ENCODE results near the gene NCK1.

GRCh38 chr3:136852180-136852579, 9.8 kb upstream of the NCK1 start:
- TF ChIP-seq, protein P1, sequence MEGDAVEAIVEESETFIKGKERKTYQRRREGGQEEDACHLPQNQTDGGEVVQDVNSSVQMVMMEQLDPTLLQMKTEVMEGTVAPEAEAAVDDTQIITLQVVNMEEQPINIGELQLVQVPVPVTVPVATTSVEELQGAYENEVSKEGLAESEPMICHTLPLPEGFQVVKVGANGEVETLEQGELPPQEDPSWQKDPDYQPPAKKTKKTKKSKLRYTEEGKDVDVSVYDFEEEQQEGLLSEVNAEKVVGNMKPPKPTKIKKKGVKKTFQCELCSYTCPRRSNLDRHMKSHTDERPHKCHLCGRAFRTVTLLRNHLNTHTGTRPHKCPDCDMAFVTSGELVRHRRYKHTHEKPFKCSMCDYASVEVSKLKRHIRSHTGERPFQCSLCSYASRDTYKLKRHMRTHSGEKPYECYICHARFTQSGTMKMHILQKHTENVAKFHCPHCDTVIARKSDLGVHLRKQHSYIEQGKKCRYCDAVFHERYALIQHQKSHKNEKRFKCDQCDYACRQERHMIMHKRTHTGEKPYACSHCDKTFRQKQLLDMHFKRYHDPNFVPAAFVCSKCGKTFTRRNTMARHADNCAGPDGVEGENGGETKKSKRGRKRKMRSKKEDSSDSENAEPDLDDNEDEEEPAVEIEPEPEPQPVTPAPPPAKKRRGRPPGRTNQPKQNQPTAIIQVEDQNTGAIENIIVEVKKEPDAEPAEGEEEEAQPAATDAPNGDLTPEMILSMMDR (IDR thresholded peaks at IDR 0.05 in 2 of 3, conservative IDR thresholded peaks at IDR 0.05 in 1 of 3; ENCODE audit: borderline replicate concordance in 1 of 3, insufficient read depth in 1 of 3, low read depth in 2 of 3, low read length in 2 of 3): no peak
- TF ChIP-seq ELF1 (IDR thresholded peaks at IDR 0.05; ENCODE audit: borderline replicate concordance, low read depth): no peak
- no peak for TF ChIP-seq POLR2A (IDR thresholded peaks at IDR 0.05; ENCODE audit: borderline replicate concordance, extremely low read depth, insufficient read depth, insufficient read length)
- TF ChIP-seq, protein P2, sequence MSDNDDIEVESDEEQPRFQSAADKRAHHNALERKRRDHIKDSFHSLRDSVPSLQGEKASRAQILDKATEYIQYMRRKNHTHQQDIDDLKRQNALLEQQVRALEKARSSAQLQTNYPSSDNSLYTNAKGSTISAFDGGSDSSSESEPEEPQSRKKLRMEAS (IDR thresholded peaks at IDR 0.05): no peak
- TF ChIP-seq EZH2 (IDR thresholded peaks at IDR 0.05): no peak
- no peak for TF ChIP-seq EZH2phosphoT487 (IDR thresholded peaks at IDR 0.05; ENCODE audit: borderline replicate concordance)
- no peak for TF ChIP-seq POLR2AphosphoS5 (IDR thresholded peaks at IDR 0.05; ENCODE audit: low read depth, low read length)
- TF ChIP-seq, protein P3, sequence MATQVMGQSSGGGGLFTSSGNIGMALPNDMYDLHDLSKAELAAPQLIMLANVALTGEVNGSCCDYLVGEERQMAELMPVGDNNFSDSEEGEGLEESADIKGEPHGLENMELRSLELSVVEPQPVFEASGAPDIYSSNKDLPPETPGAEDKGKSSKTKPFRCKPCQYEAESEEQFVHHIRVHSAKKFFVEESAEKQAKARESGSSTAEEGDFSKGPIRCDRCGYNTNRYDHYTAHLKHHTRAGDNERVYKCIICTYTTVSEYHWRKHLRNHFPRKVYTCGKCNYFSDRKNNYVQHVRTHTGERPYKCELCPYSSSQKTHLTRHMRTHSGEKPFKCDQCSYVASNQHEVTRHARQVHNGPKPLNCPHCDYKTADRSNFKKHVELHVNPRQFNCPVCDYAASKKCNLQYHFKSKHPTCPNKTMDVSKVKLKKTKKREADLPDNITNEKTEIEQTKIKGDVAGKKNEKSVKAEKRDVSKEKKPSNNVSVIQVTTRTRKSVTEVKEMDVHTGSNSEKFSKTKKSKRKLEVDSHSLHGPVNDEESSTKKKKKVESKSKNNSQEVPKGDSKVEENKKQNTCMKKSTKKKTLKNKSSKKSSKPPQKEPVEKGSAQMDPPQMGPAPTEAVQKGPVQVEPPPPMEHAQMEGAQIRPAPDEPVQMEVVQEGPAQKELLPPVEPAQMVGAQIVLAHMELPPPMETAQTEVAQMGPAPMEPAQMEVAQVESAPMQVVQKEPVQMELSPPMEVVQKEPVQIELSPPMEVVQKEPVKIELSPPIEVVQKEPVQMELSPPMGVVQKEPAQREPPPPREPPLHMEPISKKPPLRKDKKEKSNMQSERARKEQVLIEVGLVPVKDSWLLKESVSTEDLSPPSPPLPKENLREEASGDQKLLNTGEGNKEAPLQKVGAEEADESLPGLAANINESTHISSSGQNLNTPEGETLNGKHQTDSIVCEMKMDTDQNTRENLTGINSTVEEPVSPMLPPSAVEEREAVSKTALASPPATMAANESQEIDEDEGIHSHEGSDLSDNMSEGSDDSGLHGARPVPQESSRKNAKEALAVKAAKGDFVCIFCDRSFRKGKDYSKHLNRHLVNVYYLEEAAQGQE (IDR thresholded peaks at IDR 0.05; ENCODE audit: low read depth): no peak
- TF ChIP-seq ATF3 (IDR thresholded peaks at IDR 0.05): no peak
- no peak for TF ChIP-seq YY1 (IDR thresholded peaks at IDR 0.05; ENCODE audit: extremely low read depth, insufficient replicate concordance, low read depth, low read length)
